Left ventricle myocardium superior (tissue), 1 donor: ENCODE results near the gene FAM117A. TPM values are rescaled to one million over a fixed set of nuclear protein-coding genes. Genes with fewer than 3 reads are reported as not detected.
"Not testable (repeated sequence)": the region's sequence is repeated elsewhere in the genome, so short reads cannot be mapped to it uniquely, and the experiment has no call there.

Experiments
- ATAC-seq: fragments of 200-7000 bp; cut with Tn5 transposase; one replicate; pipeline ENCODE4 v1.9.1; 2020; ENCODE audit warnings: mild to moderate bottlenecking, moderate library complexity
- DNase-seq: peaks from one replicate; pipeline ENCODE4 v3.0.0-alpha.2; 2020
- intact Hi-C: fragments of 100-400 bp; cut with micrococcal nuclease; formaldehyde crosslinking; loops from one replicate; pipeline ENCODE4 v1.11.0; 2022
- total RNA-seq: library from RNA; stranded (reverse); fragmentation: NEBNext Ultra II Directional; extraction: Animal tissue kit (Norgen Biotek cat#: 25700); gene quantifications from one replicate; pipeline ENCODE4 v1.2.1, GENCODE V29; 2021
- donor health status: DM: no; HTN: yes; CAD: no; lungs with severe emphysema.

FAM117A gene
- total RNA-seq, 1 donor from 2014 or later: 11.2 TPM

- no peak for DNase-seq
- intact Hi-C loops: no loop called here
- no peak for ATAC-seq
Observed at GRCh38 chr17:49745175-49746139, 18.5 kb downstream of the FAM117A start.

DNA sequence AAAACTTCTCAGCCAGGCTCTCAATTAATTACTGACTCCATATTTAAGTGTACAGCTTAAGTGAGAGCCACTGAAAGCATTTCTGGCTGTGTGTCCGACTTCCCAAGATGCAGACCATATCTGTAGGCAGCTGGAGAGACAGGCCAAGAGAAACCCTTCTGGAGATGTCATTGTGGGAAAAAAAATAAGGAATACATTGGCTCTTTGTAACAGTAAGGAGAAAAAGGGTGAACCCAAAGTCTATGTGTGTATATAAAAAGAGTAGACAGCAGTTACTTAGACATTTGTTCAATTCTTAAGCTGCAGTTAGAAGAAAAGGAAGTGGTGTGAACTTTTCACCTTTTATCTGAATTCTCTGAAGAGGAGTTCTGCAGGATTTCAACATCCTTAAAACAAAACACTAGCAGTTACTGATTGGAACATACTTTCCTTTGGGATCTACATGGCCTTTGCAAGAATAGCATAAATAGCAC is 21.7 kb downstream of the FAM117A start:
- intact Hi-C loops: no loop called here
- DNase-seq: no peak
- peak; percentile 39 for ATAC-seq

GRCh38 chr17:49741692-49742076 is 22.2 kb downstream of the FAM117A start:
- ATAC-seq: no peak

DNA sequence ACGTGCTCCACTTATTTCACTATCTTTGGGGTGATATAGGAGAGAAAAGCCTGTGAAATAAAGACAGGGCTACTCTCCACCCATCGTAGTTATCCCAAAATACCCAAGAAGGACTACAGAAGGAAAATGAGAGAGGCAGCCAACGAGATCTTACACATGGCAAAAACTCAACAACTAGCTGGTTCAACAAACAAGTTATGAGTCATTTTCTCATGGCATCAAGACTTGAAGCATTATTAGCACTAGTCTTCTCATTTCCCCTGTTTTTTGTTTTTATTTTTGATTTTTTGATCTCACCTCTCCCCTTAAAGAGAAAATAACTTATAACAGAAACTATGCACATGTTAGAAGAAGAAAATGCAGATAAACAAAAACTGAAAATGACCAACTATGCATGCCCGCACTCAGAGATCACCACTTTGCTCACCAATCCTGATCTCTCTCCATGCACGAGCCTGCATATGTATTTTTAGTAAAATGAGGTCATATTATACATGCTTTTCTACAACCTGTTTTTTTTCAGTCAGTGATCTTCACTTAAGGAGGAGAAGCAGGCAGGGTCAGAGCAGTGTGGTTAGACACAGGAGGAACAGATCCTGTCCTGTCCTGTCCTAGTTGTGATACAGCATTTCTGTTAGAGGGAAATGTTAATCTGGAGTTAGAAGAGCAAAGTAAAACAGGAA is 22.8 kb downstream of the FAM117A start:
- DNase-seq (no peak), ATAC-seq (peak; percentile 21)
- intact Hi-C loops: no loop called here

More at GRCh38 chr17:49741692-49742076, 22.2 kb downstream of the FAM117A start:
- no peak for DNase-seq
- intact Hi-C loops: no loop called here

- DNase-seq: peak; percentile 92
- intact Hi-C loops: no loop called here
- peak; percentile 81 for ATAC-seq
Observed at GRCh38 chr17:49739641-49740271, 24.2 kb downstream of the FAM117A start.

- DNase-seq (peak; percentile 65), ATAC-seq (no peak)
- intact Hi-C loops: no loop called here
Observed at GRCh38 chr17:49738456-49739163, 25.3 kb downstream of the FAM117A start.

GRCh38 chr17:49734515-49735490 is 29.1 kb downstream of the FAM117A start:
- intact Hi-C loops: no loop called here
- ATAC-seq (no peak), DNase-seq (no peak)

DNA sequence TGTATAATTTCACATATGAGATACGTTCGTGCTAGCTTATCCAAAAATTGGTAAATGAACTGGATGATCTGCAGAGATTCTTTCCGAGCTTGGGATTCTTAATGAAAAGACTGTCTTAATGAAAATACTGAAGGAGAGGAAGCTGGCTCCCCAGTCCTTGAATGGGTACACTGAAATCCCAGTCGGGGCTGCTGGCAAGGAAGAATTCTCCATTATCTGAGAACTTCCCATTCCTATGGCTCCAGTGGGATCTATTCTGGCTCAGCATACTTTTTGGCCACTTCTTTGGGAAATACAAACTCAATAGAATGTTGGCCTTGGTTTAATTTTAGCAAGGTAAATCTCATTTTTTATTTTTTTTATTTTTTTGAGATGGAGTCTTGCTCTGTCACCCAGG is 32.5 kb downstream of the FAM117A start:
- ATAC-seq (peak; percentile 20), DNase-seq (no peak)
- intact Hi-C loops: no loop called here

- intact Hi-C loops: no loop called here
- ATAC-seq: peak; percentile 5
- no peak for DNase-seq
Observed at GRCh38 chr17:49730785-49731434, 33.0 kb downstream of the FAM117A start.

DNA sequence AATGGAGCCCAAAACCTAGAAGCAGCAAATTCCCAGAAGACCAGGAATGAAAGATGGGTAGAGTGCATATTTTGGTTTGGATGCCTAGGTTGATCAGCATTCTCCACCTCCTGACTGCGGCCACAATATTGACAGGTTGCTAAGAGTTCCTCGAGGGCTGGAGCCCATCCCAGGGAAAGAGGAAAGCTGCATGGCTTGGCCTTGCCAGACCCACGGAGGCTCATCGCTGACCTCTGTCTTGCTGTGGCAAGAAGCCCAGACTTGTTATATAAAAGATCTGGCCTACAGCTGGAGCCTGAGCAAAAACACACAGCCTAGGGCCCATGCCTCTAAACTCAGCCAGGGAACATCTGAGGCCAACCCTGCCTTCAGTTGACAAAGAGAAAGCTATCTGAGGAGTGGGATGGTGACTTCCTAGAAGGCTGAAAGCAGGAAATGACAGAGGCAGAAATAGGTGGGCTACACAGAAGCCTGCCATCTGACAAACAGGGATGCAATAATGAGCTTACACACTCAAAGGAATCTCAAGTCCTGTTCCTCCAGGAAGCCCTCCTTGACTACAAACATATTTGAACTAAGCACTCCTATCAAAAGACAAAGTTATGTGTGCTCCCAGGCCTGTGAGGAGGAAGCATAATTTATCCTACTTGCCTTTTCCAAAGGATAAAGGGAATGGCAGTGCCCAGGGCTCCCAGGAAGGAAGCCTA is 33.7 kb downstream of the FAM117A start:
- intact Hi-C loops: no loop called here
- peak; percentile 93 for ATAC-seq

DNA sequence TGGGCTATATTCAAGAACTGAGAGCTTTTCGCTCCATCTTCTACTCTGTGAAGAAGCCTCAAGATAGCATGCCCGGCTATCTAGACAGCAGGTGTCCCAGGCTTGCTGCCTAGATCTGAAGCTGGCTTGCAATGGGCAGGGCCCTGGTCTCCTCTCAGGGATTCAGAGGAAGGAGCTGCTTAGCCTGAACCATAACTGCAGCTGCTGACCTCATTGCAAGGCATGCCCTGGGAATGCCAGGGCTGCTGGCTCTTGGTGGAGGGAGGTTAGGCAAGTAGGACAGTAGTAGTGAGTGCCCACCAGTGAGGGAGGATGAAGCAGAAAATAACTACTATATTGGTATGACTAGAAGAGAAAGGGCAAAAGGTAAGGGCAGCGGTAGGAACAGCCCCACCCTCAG is 34.9 kb downstream of the FAM117A start:
- peak; percentile 46 for ATAC-seq
- intact Hi-C loops: no loop called here
- DNase-seq: peak; percentile 35

More for the DNA sequence above, 33.7 kb downstream of the FAM117A start:
- peak; percentile 88 for DNase-seq

DNA sequence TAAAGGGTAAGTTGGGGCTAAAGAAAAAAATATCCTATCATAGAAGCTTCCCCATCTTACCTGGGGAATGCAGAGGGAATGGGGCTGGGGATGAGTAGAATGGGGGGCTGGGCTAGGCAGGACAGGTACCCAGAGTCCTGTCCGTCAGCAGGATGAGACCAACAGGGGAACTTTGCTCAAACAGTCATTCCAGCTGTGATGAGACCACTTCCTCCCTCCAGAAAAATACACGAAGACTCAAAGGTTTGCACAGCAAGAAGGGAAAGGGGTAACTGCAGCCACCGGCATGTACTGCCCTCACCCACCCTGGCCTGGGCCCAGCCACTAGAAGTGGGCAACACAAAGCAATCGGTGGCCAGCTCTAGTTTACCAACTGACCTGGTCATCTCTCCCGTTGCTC is 35.5 kb downstream of the FAM117A start:
- ATAC-seq (no peak), DNase-seq (no peak)
- intact Hi-C loops: no loop called here

DNA sequence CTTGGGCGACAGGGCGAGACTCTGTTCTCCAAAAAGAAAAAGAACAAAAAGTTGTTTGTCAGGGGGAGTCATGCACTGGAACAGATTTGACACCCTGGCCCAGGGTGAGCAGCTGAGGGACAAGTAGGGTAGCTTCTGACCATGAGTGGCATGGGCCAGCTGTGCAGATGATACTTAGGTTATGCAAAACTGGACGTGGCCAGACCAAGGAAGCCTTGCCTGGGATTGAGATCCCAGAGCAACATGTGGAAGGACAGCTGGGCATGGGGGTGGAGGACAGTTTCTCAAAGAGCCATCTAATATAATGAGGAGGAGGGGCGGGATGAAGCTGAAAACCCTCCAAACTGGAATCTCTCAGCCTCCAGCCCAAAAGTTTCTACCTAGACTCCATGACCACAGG is 36.6 kb downstream of the FAM117A start:
- no peak for ATAC-seq
- intact Hi-C loops: no loop called here
- DNase-seq: no peak

- no peak for DNase-seq
- no peak for ATAC-seq
- intact Hi-C loops: no loop called here
Observed at GRCh38 chr17:49725452-49726130, 38.3 kb downstream of the FAM117A start.

GRCh38 chr17:49724552-49724951 is 39.4 kb downstream of the FAM117A start:
- DNase-seq, ATAC-seq, intact Hi-C loops: not testable (repeated sequence)

DNA sequence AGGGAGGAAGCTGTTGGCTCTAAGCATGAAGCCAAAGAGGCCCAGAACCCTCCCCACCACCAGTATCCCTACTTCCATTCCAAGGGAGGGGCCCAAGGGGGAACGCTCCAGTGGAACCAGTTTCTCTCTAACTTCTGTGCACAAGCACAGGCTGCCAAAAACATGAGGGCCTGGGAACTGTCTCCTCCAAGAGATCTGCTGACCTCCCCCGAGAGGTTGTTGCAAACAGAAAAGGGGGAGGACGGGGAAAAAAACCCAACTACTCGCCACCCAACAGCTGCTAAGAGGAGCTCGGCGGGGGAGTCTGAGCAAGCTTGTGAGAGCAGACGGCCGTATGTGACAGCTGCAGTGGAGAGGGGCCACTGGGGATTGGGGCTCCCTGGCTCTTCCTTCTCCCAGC is 40.5 kb downstream of the FAM117A start:
- intact Hi-C loops: no loop called here
- DNase-seq: peak; percentile 80
- ATAC-seq: peak; percentile 92
